Naive B cell (primary cell): ENCODE measurements around the gene SIVA1. TPM values are rescaled to one million over a fixed set of nuclear protein-coding genes. Genes with fewer than 3 reads are reported as not detected.

Source experiments
- ATAC-seq, 2 donors: fragments of 150-1000 bp; cut with Tn5 transposase; 2 replicates each; pipeline ENCODE4 v1.10.0; 2021; ENCODE audit warnings: low read depth in 2 of 2, mild to moderate bottlenecking in 2 of 2, moderate library complexity in 2 of 2
- DNase-seq: peaks from one replicate; pipeline ENCODE4 v3.0.0; 2022
- H3K27ac Mint-ChIP-seq, 6 donors: one replicate each; pipeline ENCODE4 v1.8.0; 2020 to 2022; ENCODE audit warnings: mild to moderate bottlenecking in 6 of 6, mixed read lengths in 6 of 6, moderate library complexity in 5 of 6, inconsistent platforms in 2 of 6
- H3K27me3 Mint-ChIP-seq, 3 donors: one replicate each; pipeline ENCODE4 v1.8.0; 2021 to 2022; ENCODE audit warnings: mixed read lengths in 3 of 3, mild to moderate bottlenecking in 1 of 3
- H3K36me3 Mint-ChIP-seq, 2 donors: one replicate each; pipeline ENCODE4 v1.8.0; 2020 to 2022; ENCODE audit warnings: mixed read lengths in 2 of 2, inconsistent platforms in 1 of 2, mild to moderate bottlenecking in 1 of 2
- H3K4me1 Mint-ChIP-seq, 3 donors: one replicate each; pipeline ENCODE4 v1.8.0; 2020 to 2022; ENCODE audit warnings: mixed read lengths in 3 of 3, inconsistent platforms in 1 of 3, mild to moderate bottlenecking in 1 of 3, moderate library complexity in 1 of 3
- H3K4me3 Mint-ChIP-seq, 8 donors: one replicate each; pipeline ENCODE4 v1.8.0; 2020 to 2022; ENCODE audit warnings: mild to moderate bottlenecking in 8 of 8, mixed read lengths in 8 of 8, moderate library complexity in 8 of 8, inconsistent platforms in 2 of 8
- H3K9me3 Mint-ChIP-seq, 7 donors: one replicate each; pipeline ENCODE4 v1.8.0; 2020 to 2022; ENCODE audit warnings: mixed read lengths in 7 of 7, mild to moderate bottlenecking in 5 of 7, inconsistent platforms in 2 of 7, moderate library complexity in 1 of 7
- polyA plus RNA-seq, 6 donors: library from polyadenylated mRNA; unstranded; fragments of 300-500 nt; fragmentation: Illumina TruSeq; gene quantifications; one replicate each; pipeline ENCODE4 v1.2.3, GENCODE V29; 2021; ENCODE audit warnings: low read depth in 6 of 6

Gene SIVA1
- polyA plus RNA-seq, 6 donors from 2014 or later: 191 to 266 (median 227) TPM

- Mint-ChIP-seq H3K4me1 (peaks cover 36 to 41% (median 39%) of the 10 kb centered on the region in 3 donors), H3K27ac (no peak overlapping the region)
- no peak for ATAC-seq
Measured at GRCh38 chr14:104802394-104803184, 49.6 kb downstream of the SIVA1 start.

GRCh38 chr14:104803280-104803911 lies 50.4 kb downstream of the SIVA1 start:
- H3K4me1 Mint-ChIP-seq: peaks cover 33 to 34% (median 34%) of the 10 kb centered on the region in 3 donors
- DNase-seq (no peak), ATAC-seq (no peak)
- H3K27ac Mint-ChIP-seq: no peak overlapping the region
- no peaks in the 10 kb centered on the region for H3K9me3 Mint-ChIP-seq
- H3K4me3 Mint-ChIP-seq: peak overlapping the region in 1 of 8 donors; percentile 49
- H3K27me3 Mint-ChIP-seq: peaks cover 0 to 6% (median 0%) of the 10 kb centered on the region in 3 donors
- no peaks in the 10 kb centered on the region for H3K36me3 Mint-ChIP-seq

More at GRCh38 chr14:104802394-104803184, 49.6 kb downstream of the SIVA1 start:
- Mint-ChIP-seq H3K36me3 (no peaks in the 10 kb centered on the region), H3K4me3 (peak overlapping the region in 7 of 8 donors; percentile 12 to 86 (median 61)), H3K9me3 (no peaks in the 10 kb centered on the region), H3K27me3 (peaks cover 0 to 6% (median 0%) of the 10 kb centered on the region in 3 donors)
- DNase-seq: no peak

GRCh38 chr14:104803912-104804410 lies 51.0 kb downstream of the SIVA1 start:
- Mint-ChIP-seq H3K4me3 (peak overlapping the region in 3 of 8 donors; percentile 15 to 49 (median 22)), H3K27ac (peak overlapping the region in 1 of 6 donors; percentile 70)
- DNase-seq: no peak

GRCh38 chr14:104804481-104805325 lies 51.8 kb downstream of the SIVA1 start:
- Mint-ChIP-seq H3K9me3 (no peaks in the 10 kb centered on the region), H3K27me3 (peaks cover 0 to 6% (median 0%) of the 10 kb centered on the region in 3 donors), H3K27ac (peak overlapping the region in 2 of 6 donors; percentile 56), H3K36me3 (no peaks in the 10 kb centered on the region), H3K4me1 (peaks cover 20 to 21% (median 21%) of the 10 kb centered on the region in 3 donors), H3K4me3 (no peak overlapping the region)
- DNase-seq: no peak
- ATAC-seq: no peak

More at GRCh38 chr14:104803912-104804410, 51.0 kb downstream of the SIVA1 start:
- peaks cover 0 to 6% (median 0%) of the 10 kb centered on the region in 3 donors for H3K27me3 Mint-ChIP-seq
- peaks cover 27 to 29% (median 29%) of the 10 kb centered on the region in 3 donors for H3K4me1 Mint-ChIP-seq
- no peaks in the 10 kb centered on the region for H3K36me3 Mint-ChIP-seq
- no peak for ATAC-seq
- no peaks in the 10 kb centered on the region for H3K9me3 Mint-ChIP-seq

- DNase-seq (no peak), ATAC-seq (no peak)
- no peaks in the 10 kb centered on the region for H3K36me3 Mint-ChIP-seq
- peaks cover 0 to 6% (median 0%) of the 10 kb centered on the region in 3 donors for H3K27me3 Mint-ChIP-seq
- H3K4me1 Mint-ChIP-seq: peaks cover 17 to 19% (median 18%) of the 10 kb centered on the region in 3 donors
- no peaks in the 10 kb centered on the region for H3K9me3 Mint-ChIP-seq
- H3K27ac Mint-ChIP-seq: no peak overlapping the region
- no peak overlapping the region for H3K4me3 Mint-ChIP-seq
Measured at GRCh38 chr14:104805326-104805678, 52.4 kb downstream of the SIVA1 start.

GRCh38 chr14:104805941-104806624 lies 53.1 kb downstream of the SIVA1 start:
- no peaks in the 10 kb centered on the region for H3K36me3 Mint-ChIP-seq
- no peaks in the 10 kb centered on the region for H3K9me3 Mint-ChIP-seq
- peak overlapping the region in 2 of 6 donors; percentile 57 to 68 for H3K27ac Mint-ChIP-seq
- H3K4me3 Mint-ChIP-seq: peak overlapping the region in 1 of 8 donors; percentile 15
- DNase-seq: no peak
- H3K4me1 Mint-ChIP-seq: peaks cover 17 to 22% (median 19%) of the 10 kb centered on the region in 3 donors
- no peak for ATAC-seq
- H3K27me3 Mint-ChIP-seq: peaks cover 0 to 6% (median 0%) of the 10 kb centered on the region in 3 donors

GRCh38 chr14:104806625-104807465 lies 53.9 kb downstream of the SIVA1 start:
- Mint-ChIP-seq H3K4me1 (peaks cover 11 to 22% (median 16%) of the 10 kb centered on the region in 3 donors), H3K4me3 (peak overlapping the region in 2 of 8 donors; percentile 15 to 35), H3K27me3 (peaks cover 0 to 6% (median 0%) of the 10 kb centered on the region in 3 donors), H3K36me3 (no peaks in the 10 kb centered on the region), H3K27ac (peak overlapping the region in 3 of 6 donors; percentile 44 to 68 (median 57)), H3K9me3 (no peaks in the 10 kb centered on the region)
- ATAC-seq (no peak), DNase-seq (no peak)

- Mint-ChIP-seq H3K27ac (no peak overlapping the region), H3K4me3 (no peak overlapping the region), H3K27me3 (peaks cover 0 to 6% (median 0%) of the 10 kb centered on the region in 3 donors), H3K9me3 (no peaks in the 10 kb centered on the region), H3K4me1 (peaks cover 6 to 22% (median 14%) of the 10 kb centered on the region in 3 donors), H3K36me3 (no peaks in the 10 kb centered on the region)
- ATAC-seq (no peak), DNase-seq (no peak)
Measured at GRCh38 chr14:104808456-104808855, 55.5 kb downstream of the SIVA1 start.

Other genes with a start within 250 kb of the SIVA1 start
- gene C14orf180, start 173.4 kb upstream of the SIVA1 start, polyA plus RNA-seq: not detected
- not detected for gene TMEM179, start 148.4 kb upstream of the SIVA1 start, polyA plus RNA-seq
- gene INF2, start 63.5 kb upstream of the SIVA1 start, polyA plus RNA-seq: 10 to 100 TPM in 1 of 6 donors, 1 to 10 TPM in 5; 2.8 to 10.2 (median 5.5) TPM
- gene ADSS1, start 28.9 kb upstream of the SIVA1 start, polyA plus RNA-seq: under 1 TPM in 2 of 6 donors, not detected in 4; 0.17 to 0.29 TPM
- 10 to 100 TPM in 5 of 6 donors, 1 to 10 TPM in 1; 6.3 to 22.0 (median 14.1) TPM for gene AKT1, start 42.6 kb downstream of the SIVA1 start, polyA plus RNA-seq
- gene ZBTB42, start 48.0 kb downstream of the SIVA1 start, polyA plus RNA-seq: 1 to 10 TPM in 4 of 6 donors, under 1 TPM in 2; 0.84 to 1.9 (median 1.2) TPM
- not detected for gene CEP170B, start 112.1 kb downstream of the SIVA1 start, polyA plus RNA-seq
- gene PLD4, start 171.7 kb downstream of the SIVA1 start, polyA plus RNA-seq: 100 to 1,000 TPM in 5 of 6 donors, 10 to 100 TPM in 1; 77.4 to 264 (median 182) TPM
- gene AHNAK2, start 225.2 kb downstream of the SIVA1 start, polyA plus RNA-seq: under 1 TPM in 5 of 6 donors, not detected in 1; 0.63 to 0.92 (median 0.70) TPM
- 1 to 10 TPM in 1 of 6 donors, under 1 TPM in 4, not detected in 1; 0.59 to 1.1 (median 0.85) TPM for gene CLBA1, start 232.6 kb downstream of the SIVA1 start, polyA plus RNA-seq